NCI-H345 treated with DMSO at 0.1 percent for 48 hours (cell line): ENCODE results near the gene GLDC.
"Not testable (repeated sequence)": the region's sequence is repeated elsewhere in the genome, so short reads cannot be mapped to it uniquely, and the experiment has no call there.

Experiments
- DNase-seq: peaks from one replicate; lab custom pipeline; 2025; ENCODE audit not compliant: unreplicated experiment; lab: John Stamatoyannopoulos, UW

GLDC gene

DNA sequence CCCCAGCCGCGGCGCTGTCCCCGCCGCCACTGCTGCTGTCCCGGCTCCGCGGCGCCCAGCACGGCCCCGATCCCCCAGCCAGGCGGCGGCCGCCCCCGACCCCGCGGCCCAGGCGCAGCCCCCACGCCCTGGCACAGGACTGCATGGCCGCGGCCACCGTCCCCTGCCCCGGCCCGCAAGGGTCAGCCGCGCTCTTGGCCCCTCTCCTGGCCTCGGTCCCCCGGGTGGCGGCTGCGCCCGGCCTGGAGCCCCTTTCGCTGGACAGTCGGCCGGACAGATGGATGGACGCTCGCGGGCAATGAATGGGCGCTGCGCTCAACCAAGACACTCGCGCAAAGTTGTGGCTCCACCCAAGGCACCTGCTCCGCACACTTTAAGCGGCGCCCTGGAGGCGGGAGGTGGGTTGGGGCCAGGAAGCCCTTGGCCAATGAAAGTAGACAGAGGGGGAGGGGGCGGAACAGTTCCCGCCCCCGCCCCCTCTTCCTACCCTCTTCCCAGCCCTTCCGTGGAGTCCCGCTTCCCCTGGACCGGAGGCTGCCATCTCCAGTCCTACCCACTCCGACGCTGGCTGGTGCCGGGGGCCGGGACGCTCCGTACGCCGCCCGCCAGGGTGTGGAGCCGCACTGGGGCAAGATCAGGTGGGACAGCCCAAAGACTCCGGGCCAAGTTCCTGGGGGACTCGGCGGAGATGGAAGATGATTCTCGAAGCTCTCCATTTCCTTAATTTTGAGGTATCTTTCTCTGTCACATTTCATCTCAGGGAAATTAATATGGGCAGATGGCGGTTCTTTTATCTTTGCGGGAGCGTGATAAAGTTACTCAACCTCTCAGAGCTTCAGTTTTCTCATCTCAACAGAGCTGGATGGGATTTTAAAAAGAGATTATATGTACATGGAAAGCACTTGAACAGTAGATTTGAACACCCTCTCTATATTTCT is at the start of gene GLDC:
GLDC (minus strand) TSS at position 375 of the 938 bp plus-strand sequence; CDS start at position 145, 230 bp downstream.
- peak; percentile 69 for DNase-seq

DNA sequence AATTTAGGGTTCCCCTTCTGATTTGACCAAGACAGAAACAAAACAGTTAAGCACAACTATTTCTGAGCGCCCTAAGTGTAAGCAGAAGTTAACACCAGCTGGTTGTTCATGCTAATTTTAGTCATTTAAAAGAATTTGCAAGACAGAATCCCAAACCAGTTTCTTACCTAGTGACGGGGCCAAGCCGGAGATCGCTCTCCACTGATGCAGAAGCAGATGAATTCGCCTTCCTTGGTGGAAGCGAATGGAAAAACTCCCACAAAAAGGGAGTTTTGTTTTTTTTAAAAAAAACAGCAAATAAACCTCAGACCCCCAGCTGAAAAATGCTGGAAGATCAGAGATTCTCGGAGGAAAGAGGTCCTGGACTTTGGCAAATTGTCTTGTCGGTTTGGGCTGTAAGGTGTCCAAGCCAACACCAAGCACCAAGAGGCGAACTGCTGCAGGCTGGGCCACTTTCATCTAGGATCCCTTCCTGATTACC is 47.4 kb upstream of the GLDC start:
- no peak for DNase-seq

DNA sequence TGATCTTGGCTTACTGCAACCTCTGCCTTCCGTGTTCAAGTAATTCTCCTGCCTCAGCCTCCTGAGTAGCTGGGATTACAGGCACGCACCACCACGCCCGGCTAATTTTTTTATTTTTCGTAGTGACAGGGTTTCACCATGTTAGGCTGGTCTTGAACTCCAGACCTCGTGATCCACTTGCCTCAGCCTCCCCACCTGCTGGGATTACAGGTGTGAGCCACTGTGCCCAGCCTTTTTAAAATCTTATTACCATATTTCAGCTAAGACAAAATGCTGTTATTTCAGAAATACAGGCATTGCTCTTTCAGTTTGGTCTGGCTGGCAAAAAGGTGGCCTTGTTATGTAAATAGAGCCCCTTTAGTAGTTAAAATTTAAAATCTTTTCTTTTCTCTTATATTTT is 46.9 kb upstream of the GLDC start:
- DNase-seq = no peak

DNA sequence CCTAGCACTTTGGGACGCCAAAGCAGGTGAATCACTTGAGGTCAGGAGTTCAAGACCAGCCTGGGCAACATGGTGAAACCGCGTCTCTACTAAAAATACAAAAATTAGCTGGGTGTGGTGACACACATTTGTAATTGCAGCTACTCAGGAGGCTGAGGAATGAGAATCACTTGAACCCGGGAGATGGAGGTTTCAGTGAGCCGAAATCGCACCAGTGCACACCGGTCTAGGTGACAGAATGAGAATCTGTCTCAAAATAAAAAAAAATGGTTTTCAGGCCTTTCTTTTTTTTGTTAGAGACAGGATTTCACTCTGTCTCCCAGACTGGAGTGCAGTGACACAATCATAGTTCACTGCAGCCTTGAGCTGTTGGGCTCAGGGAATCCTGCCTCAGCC is 45.1 kb upstream of the GLDC start:
- not testable (repeated sequence) for DNase-seq

DNA sequence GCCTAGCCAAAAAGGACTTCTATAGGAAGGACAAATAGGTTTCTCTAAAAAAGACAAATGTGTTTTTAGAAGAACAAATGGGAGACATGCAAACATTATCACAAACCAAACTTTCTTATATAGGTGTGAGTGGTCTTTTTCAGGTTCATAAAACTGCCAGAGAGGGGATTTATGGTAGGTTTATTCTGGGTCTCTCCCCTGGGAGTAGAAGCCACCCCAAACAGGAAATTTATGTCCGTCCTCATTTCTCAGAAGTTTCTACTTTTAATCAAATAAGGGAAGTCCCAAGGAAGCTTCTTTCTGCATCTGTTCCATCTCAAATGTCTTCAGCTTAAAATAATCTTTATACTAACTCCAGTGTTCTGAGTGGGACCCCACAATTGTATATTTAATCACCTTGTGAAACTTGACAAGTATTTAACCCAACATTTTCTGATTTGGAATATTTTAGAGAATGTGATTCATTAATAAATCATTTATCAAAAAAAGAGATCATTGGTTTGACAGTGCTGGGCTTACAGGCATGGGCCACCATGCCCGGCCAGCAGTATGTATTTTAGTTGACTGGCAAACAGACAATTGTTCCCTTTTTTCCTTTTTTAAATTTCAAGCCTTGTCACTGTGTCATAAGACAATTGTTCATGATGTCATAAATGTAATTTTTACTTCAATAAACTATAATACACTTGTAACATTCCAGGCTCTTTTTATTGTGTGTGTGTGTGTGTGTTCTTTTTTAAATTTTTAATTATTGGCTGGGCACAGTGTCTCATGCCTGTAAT is 44.6 kb upstream of the GLDC start:
- no peak for DNase-seq

DNA sequence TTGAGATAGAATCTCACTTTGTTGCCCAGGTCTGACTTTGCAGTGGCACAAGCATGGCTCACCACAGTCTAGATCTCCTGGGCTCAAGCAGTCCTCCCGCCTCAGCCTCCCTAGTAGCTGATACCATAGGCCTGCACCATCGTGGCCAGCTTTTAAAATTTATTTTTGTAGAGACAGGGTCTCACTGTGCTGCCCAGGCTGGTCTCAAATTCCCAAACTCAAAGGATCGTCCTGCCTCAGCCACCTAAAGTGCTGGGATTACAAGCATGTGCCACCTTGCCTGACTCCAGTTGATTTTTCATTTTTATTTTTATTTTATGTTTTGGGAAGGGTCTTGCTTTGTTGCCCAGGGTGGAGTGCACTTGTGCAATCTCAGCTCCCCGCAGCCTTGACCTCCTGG is 41.7 kb upstream of the GLDC start:
- no peak for DNase-seq

DNA sequence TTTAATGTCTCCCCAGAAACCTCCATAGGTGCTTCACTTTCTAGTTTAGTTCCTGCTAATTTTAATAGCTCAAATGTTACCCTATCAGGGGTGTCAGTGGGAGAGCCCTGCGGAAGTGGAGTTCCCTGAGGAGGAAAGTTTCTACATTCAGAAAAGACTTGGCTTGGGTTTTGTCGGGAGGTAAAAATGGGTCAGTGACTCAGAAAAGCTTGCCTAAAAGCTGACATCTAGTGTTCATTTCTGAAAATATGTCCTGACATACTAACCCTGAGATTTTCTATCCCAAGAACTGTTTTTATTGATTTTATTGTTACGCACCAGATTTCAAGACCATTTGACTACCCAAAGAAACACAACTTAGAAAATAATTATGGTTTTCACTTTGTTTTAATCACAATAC is 40.9 kb upstream of the GLDC start:
- DNase-seq = no peak

DNA sequence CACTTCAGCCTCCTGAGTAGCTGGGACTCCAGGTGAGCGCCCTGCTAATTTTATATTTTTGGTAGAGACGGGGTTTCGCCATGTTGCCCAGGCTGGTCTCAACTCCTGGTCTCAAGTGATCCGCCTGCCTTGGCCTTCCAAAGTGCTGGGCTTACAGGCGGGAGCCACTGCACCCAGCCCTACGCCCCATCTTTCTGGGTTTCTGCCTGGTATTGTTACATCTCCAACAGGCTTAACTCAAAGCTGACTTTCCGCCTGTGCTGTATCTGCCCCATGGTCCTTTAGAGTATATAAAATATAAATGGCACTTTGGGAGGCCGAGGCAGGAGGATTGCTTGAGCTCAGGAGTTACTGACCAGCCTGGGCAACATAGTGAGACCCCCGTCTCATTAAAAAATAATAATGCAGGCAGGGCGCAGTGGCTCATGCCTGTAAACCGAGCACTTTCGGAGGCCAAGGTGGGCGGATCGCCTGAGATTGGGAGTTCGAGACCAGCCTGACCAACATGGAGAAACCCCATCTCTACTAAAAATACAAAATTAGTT is 36.5 kb upstream of the GLDC start:
- DNase-seq = no peak

DNA sequence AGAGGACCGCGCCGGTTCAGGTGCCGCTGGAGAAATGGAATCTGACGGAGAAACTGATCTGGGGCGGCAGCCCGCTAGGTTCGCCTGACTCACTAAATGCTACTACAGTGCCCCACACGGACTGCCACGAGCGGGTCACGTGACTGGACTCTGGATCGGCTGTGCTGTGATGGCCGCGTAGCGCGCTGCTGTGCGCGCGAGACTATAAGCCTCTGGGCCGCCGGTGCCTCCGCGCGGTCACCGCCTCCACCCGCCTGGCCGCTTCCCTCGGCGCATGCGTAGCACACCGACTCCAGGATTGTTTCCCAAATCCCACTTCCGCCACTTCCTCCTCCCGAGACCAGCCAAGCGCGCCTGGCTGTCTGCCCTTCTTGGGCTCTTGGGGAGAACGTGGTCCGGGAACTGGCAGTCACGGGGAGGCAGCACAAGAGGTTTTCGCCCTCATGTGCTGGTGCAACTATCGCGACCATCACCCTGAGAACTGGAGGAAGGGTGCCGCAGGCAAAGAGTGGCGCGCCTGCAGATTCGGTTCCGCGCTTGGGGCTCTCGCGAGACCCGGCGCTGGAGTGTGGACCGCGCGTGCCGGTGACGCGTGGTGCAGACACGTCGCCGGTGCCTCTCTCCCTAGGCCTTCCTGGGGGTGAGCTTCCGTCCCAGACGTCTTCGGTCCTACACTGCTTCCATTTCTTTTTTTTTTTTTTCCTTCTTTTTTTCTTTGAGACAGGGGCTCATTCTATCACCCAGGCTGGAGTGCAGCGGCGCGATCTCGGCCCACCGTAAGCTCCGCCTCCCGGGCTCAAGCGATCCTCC is 35.8 kb upstream of the GLDC start:
- peak; percentile 94 for DNase-seq

DNA sequence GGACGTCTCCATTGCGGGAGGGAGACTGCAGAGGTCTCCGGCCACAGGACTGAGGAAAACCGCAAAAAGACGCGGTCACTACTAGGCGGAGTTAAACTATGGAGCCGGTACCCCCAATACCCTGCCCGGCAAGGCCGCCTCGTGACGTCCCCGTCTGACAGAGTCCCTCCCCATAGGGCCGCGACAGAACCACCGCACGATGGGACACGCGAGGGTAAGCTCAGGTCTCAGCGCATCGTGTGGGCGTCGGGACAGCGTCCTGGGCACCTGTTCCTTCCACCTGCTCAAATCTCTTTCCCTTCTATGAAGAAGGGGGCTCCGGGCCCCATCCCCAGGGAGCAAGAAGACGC is 35.2 kb upstream of the GLDC start:
- no peak for DNase-seq

DNA sequence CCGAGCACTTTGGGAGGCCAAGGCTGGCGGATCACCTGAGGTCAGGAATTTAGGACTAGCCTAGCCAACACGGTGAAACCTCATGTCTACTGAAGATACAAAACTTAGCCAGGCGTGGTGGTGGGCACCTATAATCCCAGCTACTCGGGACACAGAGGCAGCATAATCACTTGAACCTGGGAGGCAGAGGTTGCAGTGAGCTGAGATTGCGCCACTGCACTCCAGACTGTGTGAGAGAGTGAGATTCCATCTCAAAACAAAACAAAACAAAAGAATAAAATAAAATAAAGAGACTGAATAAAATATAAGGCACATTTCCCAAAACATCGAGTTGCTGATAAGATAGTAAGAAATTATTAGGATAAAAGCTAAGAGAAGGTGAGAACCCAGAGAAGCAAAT is 32.3 kb upstream of the GLDC start:
- DNase-seq = no peak

DNA sequence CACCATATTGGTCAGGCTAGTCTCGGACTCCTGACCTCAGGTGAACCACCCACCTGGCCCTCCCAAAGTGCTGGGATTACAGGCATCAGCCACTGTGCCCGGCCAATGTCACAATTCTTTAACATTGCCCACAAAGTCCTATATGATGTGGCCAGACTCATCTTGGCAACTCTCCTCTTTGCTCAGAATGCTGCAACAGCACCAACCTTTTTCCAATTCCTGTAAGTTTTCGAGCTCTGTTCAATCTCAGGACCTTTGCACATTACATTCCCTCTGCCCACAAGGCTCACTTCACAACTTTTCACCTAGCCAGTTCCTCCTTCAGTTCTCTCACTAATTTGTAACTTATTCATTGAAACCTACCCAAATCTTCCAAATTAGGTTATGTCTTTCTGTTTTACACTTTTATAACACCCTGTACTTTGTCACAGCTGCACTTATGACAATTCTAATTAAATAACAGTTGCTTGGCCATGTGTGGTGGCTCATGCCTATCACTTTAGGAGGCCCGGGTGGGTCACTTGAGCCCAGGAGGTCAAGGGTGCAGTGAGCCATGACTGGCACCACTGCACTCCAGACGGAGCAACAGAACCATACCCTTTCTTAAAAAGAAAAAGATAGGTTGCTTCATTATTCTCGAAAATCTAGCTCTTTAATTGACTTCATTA is 30.9 kb upstream of the GLDC start:
- no peak for DNase-seq

DNA sequence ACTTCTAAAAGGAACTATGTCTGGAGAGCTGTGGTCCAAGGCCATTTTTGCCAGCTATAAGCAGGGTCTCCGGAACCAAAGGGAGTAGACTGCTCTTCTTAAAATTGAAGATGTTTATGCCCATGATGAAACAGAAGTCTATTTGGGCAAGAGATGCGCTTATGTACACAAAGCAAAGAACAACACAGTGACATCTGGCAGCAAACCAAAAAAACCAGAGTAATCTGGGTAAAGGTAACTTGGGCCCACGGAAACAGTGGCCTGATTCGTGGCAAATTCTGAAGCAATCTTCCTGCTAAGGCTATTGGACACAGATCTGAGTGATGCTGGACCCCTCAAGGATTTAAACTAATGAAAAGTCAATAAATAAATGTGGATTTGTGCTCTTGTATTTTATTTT is 29.7 kb upstream of the GLDC start:
- DNase-seq = no peak

DNA sequence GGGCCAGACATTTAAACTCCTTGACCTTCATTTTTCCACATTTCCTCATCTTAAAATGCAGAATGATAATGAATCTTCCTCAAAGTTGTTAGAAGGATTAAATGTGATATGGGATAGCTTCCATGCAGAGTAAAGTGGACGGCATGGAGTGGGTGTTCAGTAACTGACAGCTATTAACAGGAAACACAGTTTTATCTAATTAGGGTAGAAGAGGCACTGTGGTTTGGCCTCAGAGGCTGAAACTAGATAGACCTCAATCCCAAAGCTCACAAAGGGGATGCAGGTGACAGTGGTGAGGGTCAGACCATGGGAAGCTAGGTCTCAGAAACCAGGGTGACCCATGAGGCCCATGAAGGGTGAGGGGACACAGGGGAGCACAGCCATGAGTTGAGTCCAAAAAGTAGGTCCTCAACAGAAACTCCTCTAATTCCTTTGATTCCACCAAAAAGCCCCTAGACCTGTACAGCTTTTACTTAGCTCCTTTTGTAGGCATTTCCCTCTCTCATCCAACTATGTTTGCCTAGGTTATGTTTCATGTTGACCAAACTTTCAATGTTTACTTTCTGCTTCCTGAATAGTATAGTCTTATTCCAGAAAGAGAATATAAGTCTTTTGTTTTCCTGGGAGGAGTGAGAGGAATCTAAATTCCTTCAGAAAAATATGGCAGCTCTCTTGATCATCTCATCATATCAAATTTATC is 27.9 kb upstream of the GLDC start:
- no peak for DNase-seq

DNA sequence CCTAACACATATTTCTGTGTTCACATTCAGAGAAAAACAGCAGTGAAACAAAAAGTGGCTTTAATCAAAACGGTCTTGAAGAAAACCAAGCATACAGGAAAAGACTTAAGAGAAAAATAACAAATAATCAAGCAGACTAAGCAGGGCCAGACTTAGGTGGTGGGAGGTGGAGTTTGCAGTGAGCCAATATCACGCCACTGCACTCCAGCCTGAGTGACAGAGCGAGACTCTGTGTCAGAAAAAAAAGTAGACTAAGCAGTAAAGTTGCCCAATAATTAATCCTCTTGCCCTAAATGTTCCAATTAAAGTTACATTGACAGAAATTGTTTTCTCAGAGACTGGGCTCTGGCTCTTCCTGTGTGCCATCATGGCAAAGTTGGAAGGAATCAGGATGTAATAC is 26.6 kb upstream of the GLDC start:
- no peak for DNase-seq

DNA sequence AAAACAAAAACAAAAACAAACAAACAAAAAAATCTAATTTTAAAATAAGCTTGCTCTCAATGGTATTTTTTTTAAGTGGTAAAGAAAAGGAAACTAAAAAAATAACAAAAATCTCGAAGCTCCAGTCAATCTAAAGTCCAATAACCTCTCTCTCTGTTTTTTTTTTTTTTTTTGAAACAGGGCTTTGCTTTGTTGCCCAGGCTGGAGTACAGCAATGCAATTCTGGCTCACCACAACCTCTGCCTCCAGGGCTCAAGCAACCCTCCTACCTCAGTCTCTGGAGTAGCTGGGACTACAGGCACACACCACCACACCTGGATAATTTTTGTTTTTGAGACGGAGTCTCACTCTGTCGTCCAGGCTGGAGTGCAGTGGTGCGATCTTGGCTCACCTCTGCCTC is 25.9 kb upstream of the GLDC start:
- no peak for DNase-seq

DNA sequence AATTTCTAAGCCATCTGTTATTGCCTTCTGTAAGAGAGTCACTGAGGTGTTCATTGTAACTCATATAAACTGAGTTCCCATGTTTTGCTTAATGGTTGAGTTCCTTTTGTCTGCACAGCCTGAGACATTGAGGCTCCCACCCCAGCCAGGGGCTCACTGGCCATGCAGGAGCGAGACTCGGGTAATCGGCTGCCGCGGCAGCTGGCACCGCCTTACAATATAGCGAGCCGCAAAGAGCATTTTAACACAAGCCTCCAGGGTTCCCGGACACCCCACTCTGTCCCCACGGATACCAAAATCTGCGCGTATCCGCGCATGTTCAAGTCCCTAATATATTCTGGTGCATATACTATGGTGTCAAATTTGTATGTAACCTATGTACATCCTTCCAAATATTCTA is 24.4 kb upstream of the GLDC start:
- no peak for DNase-seq

DNA sequence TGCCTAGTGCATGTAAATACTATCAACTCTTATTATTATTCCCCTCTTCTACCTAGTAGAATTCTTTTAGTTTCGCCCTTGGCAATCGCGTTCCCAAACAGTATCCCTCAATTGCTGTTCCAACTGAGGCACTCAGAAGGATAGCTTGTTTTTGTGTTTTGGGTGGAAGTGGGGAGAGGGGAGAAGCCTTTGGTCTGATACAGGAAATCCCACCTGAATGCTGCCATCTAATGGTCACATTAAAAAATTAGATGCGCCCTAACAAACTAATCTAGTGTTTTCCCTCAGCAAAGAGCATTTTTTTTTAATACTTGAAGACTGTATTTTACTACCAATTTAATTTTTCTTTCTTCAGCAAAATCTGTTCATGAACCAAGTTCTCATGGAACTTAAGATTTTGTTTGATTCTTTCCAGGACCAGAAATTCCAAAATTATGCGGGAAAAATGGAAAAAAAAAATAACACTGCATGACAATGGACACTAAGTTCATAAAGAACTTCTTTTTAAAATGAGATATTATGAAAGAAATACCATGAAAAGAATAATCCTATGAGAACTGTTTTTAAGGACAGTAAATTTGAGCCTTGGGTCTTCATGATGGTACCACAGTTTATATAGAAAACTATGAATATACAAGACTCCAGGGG is 22.2 kb upstream of the GLDC start:
- no peak for DNase-seq

DNA sequence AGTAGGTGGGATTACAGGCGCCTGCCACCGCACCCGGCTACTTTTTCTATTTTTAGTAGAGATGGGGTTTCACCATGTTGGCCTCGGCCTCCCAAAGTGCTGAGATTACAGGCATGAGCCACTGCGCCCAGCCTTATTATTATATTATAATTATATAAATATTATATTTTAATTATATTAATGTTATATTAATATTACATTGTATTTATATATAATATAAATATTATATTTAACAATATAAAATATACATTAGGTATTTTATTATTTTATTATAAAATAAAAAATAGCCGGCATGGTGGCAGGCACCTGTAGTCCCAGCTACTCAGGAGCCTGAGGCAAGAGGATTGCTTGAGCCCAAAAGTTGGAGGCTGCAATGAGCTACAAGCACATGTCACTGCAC is 21.6 kb upstream of the GLDC start:
- DNase-seq = no peak
